ENCODE results near the gene KCNAB2. TPM values are rescaled to one million over a fixed set of nuclear protein-coding genes. Genes with fewer than 3 reads are reported as not detected.

KCNAB2 gene
- total RNA-seq, 6 experiments from 2014 or later: 8.0 to 12.6 (median 10.7) TPM

DNA sequence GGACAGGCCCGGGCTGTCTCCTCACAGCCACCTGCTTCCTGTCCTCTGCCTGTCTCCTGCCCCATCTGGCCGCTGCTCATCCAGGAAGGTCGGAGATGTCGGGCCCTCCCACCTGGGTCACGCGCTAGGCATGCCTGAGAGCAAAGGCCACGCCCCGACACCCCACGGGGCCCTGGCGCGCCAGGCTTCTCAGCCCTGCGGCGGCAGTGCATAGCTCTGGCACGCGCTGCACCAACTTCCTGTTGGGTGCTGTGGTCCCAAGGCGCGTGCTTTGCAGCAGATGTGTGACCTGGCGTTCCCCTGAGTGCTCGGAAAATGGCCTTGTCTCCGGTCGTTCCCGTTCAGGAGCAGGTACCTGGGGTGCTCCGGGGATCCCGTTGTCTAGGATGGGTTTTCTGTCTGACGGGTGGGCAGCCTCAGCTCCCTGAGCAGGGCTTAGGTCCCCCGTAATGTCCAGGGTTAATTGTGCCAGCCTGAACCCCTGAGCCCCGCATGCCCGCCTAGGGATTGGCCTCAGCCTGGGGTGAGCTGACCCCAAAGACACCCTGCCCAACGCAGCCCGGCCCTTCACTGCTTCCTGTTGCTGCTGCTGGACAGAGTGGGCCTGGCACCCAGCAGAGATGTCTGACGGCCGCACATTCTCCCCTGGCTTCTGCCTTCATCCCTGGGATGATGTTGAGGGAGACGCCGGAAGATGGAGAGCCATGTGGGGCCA lies 19.4 kb upstream of the KCNAB2 start:
- H3K27ac Mint-ChIP-seq: peak overlapping the region; percentile 65; the same call in 1 of the 2 replicates
- H3K36me3 Mint-ChIP-seq (ENCODE audit: low read depth): no peaks in the 10 kb centered on the region
- DNase-seq: peak; percentile 15
- no peak overlapping the region for H3K4me3 Mint-ChIP-seq
- H3K9me3 Mint-ChIP-seq: no peaks in the 10 kb centered on the region
- peaks cover 22% of the 10 kb centered on the region for H3K4me1 Mint-ChIP-seq (ENCODE audit: low read depth)
- TF ChIP-seq, protein P1, sequence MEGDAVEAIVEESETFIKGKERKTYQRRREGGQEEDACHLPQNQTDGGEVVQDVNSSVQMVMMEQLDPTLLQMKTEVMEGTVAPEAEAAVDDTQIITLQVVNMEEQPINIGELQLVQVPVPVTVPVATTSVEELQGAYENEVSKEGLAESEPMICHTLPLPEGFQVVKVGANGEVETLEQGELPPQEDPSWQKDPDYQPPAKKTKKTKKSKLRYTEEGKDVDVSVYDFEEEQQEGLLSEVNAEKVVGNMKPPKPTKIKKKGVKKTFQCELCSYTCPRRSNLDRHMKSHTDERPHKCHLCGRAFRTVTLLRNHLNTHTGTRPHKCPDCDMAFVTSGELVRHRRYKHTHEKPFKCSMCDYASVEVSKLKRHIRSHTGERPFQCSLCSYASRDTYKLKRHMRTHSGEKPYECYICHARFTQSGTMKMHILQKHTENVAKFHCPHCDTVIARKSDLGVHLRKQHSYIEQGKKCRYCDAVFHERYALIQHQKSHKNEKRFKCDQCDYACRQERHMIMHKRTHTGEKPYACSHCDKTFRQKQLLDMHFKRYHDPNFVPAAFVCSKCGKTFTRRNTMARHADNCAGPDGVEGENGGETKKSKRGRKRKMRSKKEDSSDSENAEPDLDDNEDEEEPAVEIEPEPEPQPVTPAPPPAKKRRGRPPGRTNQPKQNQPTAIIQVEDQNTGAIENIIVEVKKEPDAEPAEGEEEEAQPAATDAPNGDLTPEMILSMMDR (IDR thresholded peaks at IDR 0.05): no peak
- H3K27me3 Mint-ChIP-seq (ENCODE audit: insufficient read depth): peaks cover 3% of the 10 kb centered on the region

DNA sequence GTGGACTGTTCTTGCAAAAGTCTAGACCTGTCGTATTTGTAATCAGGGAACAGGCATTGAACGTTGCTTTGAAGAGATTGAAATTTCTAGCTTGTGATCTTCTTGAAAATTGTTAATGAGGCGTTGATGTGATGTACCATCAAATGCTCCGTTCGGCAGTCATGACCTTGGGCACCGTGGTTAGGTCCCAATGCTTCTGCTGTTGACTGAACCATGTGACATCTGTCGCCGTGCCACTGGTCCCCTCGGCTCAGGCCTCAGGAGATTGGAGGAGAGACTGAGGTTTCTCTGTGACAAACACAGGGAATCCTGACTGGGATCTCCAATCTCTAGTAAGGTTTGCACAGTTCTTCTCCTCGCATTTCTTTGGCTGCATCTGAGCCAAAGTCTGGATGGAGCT lies 18.1 kb upstream of the KCNAB2 start:
- H3K27me3 Mint-ChIP-seq (ENCODE audit: insufficient read depth): peaks cover 2% of the 10 kb centered on the region
- no peaks in the 10 kb centered on the region for H3K9me3 Mint-ChIP-seq
- peaks cover 22% of the 10 kb centered on the region for H3K4me1 Mint-ChIP-seq (ENCODE audit: low read depth)
- H3K27ac Mint-ChIP-seq: no peak overlapping the region
- no peaks in the 10 kb centered on the region for H3K36me3 Mint-ChIP-seq (ENCODE audit: low read depth)
- TF ChIP-seq, protein P1 (IDR thresholded peaks at IDR 0.05): no peak
- DNase-seq: no peak
- H3K4me3 Mint-ChIP-seq: no peak overlapping the region

DNA sequence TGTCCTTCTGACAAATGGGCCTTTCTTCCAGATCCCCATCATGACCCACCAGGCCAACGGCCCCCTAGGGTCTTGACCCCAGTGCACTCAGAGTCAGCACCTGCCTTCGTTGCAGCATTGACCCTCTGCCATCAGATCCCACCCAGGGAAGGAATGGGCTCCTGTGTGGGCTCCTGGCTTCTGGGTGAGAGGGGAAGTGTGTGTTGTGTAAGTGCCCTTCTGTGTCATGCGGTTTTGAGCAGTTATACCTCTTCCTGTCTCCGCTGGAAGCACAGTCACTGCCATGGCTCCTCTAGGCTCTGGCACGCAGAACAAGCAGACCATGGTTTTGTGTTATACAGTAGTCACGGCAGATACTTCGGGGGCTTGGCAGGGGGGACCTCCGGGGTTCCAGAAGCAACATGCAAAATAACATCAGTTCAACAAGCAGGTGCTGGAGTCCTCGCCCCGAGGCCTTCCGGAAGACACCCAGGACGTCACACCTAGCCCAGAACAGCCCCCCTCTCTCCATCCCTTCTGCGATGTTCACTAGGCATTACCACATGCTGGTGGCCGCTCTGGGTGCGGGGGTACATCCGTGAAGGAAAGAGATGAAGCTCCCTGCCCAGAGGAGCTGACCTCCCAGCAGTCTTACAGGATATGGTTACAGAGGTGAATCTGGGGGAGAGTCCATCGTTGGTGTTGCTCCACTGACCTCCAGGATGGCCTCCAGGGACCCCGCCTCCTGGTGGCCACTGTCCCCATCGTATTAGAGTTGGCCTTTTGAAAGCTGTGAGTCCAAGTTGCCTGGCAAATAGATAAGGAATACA lies 17.4 kb upstream of the KCNAB2 start:
- Mint-ChIP-seq H3K9me3 (no peaks in the 10 kb centered on the region), H3K27me3 (ENCODE audit: insufficient read depth) (peaks cover 2% of the 10 kb centered on the region), H3K4me1 (ENCODE audit: low read depth) (peaks cover 22% of the 10 kb centered on the region), H3K27ac (no peak overlapping the region), H3K36me3 (ENCODE audit: low read depth) (no peaks in the 10 kb centered on the region), H3K4me3 (no peak overlapping the region)
- DNase-seq: peak; percentile 28
- TF ChIP-seq, protein P1 (IDR thresholded peaks at IDR 0.05): peak; percentile 35; the same call in 1 of the 2 replicates

DNA sequence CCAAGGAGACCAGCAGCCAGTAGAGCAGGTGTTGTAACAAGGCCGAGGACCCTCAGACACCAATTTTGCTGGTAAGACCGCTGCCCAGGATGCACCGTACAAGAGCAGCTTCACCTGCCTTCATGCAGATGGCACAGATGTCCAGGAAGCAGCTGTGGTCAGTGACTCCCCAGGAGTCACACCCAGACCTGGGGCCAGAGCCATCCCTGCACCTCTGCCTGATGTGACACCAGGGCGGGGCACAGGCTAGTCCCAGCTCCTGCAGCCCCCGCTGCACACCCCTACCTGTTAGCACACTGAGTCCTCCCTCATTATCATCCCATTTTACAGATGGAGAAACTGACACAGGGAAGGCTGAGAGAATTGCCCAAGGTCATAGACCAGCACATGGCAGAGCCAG lies 16.3 kb upstream of the KCNAB2 start:
- H3K27me3 Mint-ChIP-seq (ENCODE audit: insufficient read depth): peaks cover 2% of the 10 kb centered on the region

DNA sequence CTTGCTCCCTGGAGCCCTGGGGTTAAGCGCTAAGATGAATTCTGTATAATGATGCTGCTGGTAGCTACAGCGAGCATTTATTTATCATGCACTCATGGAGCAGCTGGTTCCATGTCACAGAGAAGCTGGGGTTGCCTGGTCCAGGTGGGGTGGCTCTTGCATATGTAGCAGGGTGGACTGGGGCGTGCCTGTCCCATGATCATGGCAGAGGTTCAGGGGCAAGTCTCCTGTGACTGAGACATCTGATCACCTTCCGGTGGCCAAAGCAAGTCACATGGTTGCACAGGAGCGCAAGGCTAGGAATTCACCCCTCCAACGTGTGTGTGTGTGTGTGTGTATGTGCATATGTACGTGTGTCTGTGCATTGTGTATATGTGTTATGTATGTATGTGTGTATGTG lies 15.6 kb upstream of the KCNAB2 start:
- peaks cover 2% of the 10 kb centered on the region for H3K27me3 Mint-ChIP-seq (ENCODE audit: insufficient read depth)
- no peaks in the 10 kb centered on the region for H3K9me3 Mint-ChIP-seq
- peaks cover 17% of the 10 kb centered on the region for H3K4me1 Mint-ChIP-seq (ENCODE audit: low read depth)
- no peak overlapping the region for H3K4me3 Mint-ChIP-seq
- no peaks in the 10 kb centered on the region for H3K36me3 Mint-ChIP-seq (ENCODE audit: low read depth)
- H3K27ac Mint-ChIP-seq: no peak overlapping the region
- no peak for DNase-seq
- TF ChIP-seq, protein P1 (IDR thresholded peaks at IDR 0.05): no peak

More for the DNA sequence above, 16.3 kb upstream of the KCNAB2 start:
- H3K4me3 Mint-ChIP-seq: no peak overlapping the region
- no peaks in the 10 kb centered on the region for H3K36me3 Mint-ChIP-seq (ENCODE audit: low read depth)
- TF ChIP-seq, protein P1 (IDR thresholded peaks at IDR 0.05): no peak
- DNase-seq: no peak
- H3K27ac Mint-ChIP-seq: no peak overlapping the region
- H3K9me3 Mint-ChIP-seq: no peaks in the 10 kb centered on the region
- H3K4me1 Mint-ChIP-seq (ENCODE audit: low read depth): peaks cover 22% of the 10 kb centered on the region
